Measurements from ENCODE around the gene ACER1.

Gene ACER1

DNA sequence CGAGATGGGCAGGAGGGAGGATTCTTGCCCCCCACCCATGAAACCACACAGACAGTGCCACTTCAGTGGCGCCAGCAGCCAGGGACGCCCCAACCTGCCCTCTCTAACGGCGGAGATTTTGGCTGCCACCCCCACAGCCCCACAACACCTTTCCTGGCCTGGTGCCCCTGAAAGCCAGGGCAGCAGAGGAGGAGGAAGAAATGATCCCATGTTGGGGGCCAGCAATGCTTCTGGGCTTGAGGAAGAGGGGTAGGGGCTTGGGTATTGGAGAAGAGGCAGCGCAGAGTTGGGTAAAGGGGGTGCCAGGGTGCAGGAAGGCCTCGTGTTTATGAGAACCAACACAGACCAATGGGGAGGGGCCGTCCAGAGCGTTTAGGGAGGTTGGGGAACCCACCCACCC lies 55.4 kb downstream of the ACER1 start:
- H3K4me1 ChIP-seq (ENCODE audit: control insufficient read depth, insufficient read depth, low read length, poor library complexity, severe bottlenecking) = peaks cover 9% of the 10 kb centered on the region
- H3K4me3 ChIP-seq (ENCODE audit: insufficient read depth, low read depth, low read length, poor library complexity, severe bottlenecking) = no peak overlapping the region
- no peak overlapping the region for H3K27ac ChIP-seq (ENCODE audit: insufficient read depth, low read length, poor library complexity, severe bottlenecking)
- no peaks in the 10 kb centered on the region for H3K36me3 ChIP-seq (ENCODE audit: control insufficient read depth, insufficient read depth, low read length)
- DNase-seq = no peak
- H3K27me3 ChIP-seq (replicated peaks; ENCODE audit: control insufficient read depth, insufficient read depth, low read length, poor library complexity, severe bottlenecking) = no peaks in the 10 kb centered on the region
- no peaks in the 10 kb centered on the region for H3K9me3 ChIP-seq (ENCODE audit: control insufficient read depth, low read length)

- H3K4me1 ChIP-seq (ENCODE audit: control insufficient read depth, insufficient read depth, low read length, poor library complexity, severe bottlenecking) = peaks cover 9% of the 10 kb centered on the region
- no peak for DNase-seq
- no peak overlapping the region for H3K27ac ChIP-seq (ENCODE audit: insufficient read depth, low read length, poor library complexity, severe bottlenecking)
- no peaks in the 10 kb centered on the region for H3K9me3 ChIP-seq (ENCODE audit: control insufficient read depth, low read length)
- no peaks in the 10 kb centered on the region for H3K36me3 ChIP-seq (ENCODE audit: control insufficient read depth, insufficient read depth, low read length)
- no peaks in the 10 kb centered on the region for H3K27me3 ChIP-seq (replicated peaks; ENCODE audit: control insufficient read depth, insufficient read depth, low read length, poor library complexity, severe bottlenecking)
- H3K4me3 ChIP-seq (ENCODE audit: insufficient read depth, low read depth, low read length, poor library complexity, severe bottlenecking) = no peak overlapping the region
Measured at GRCh38 chr19:6276447-6276846, 57.0 kb downstream of the ACER1 start.

DNA sequence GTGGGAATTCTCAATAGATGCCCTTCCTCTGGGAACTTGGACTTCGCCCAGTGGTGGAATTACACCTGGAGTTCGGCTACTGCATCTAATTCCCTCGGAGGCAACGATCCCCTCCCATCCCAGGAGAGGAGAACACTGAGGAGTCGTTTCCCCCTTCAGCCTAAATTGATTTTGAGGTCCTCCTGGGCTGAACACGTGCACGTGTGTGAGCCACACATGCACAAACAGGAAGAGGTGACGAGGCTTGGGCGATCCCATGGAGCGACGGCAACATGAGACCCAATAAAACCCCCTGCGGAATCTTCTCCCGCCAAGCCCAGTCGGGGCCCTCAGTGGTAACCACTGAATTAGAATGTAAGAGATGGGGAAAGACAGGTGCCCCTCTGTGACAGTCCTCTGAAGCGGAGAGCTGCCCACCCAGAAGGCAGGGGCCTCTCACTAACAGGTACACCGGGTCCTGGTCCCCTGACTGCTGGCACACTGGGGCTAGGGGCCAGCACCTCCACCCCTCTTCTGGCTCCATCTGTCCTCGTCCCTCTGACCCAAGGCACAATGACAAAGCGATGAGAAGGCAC lies 58.2 kb downstream of the ACER1 start:
- Histone ChIP-seq H3K27ac (ENCODE audit: insufficient read depth, low read length, poor library complexity, severe bottlenecking) (no peak overlapping the region), H3K4me1 (ENCODE audit: control insufficient read depth, insufficient read depth, low read length, poor library complexity, severe bottlenecking) (peaks cover 9% of the 10 kb centered on the region), H3K4me3 (ENCODE audit: insufficient read depth, low read depth, low read length, poor library complexity, severe bottlenecking) (no peak overlapping the region), H3K27me3 (replicated peaks; ENCODE audit: control insufficient read depth, insufficient read depth, low read length, poor library complexity, severe bottlenecking) (no peaks in the 10 kb centered on the region), H3K36me3 (ENCODE audit: control insufficient read depth, insufficient read depth, low read length) (peaks cover 3% of the 10 kb centered on the region), H3K9me3 (ENCODE audit: control insufficient read depth, low read length) (no peaks in the 10 kb centered on the region)
- no peak for DNase-seq

DNA sequence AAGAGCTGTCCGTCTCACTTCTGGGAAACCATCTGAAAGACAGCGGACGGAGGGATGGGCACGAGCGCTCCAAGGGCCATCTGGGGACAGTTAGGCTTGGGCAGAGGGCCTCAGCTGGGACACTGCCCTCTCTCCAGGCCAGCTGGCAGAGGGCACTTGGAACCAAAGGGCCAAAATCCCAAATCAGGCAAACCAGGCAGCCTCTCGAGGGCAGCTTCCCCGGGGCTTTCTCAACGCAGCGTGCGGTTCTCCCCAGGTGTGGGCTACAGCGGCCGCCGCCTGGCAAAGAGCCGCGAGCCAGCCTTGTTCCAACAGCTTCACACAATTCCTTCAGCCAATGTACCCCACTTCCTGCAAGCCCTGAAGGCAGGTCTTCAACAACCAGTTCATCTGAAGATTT lies 58.7 kb downstream of the ACER1 start:
- Histone ChIP-seq H3K36me3 (ENCODE audit: control insufficient read depth, insufficient read depth, low read length) (peaks cover 8% of the 10 kb centered on the region), H3K27ac (ENCODE audit: insufficient read depth, low read length, poor library complexity, severe bottlenecking) (no peak overlapping the region), H3K27me3 (replicated peaks; ENCODE audit: control insufficient read depth, insufficient read depth, low read length, poor library complexity, severe bottlenecking) (no peaks in the 10 kb centered on the region), H3K9me3 (ENCODE audit: control insufficient read depth, low read length) (no peaks in the 10 kb centered on the region), H3K4me3 (ENCODE audit: insufficient read depth, low read depth, low read length, poor library complexity, severe bottlenecking) (no peak overlapping the region), H3K4me1 (ENCODE audit: control insufficient read depth, insufficient read depth, low read length, poor library complexity, severe bottlenecking) (peaks cover 9% of the 10 kb centered on the region)
- DNase-seq = no peak

DNA sequence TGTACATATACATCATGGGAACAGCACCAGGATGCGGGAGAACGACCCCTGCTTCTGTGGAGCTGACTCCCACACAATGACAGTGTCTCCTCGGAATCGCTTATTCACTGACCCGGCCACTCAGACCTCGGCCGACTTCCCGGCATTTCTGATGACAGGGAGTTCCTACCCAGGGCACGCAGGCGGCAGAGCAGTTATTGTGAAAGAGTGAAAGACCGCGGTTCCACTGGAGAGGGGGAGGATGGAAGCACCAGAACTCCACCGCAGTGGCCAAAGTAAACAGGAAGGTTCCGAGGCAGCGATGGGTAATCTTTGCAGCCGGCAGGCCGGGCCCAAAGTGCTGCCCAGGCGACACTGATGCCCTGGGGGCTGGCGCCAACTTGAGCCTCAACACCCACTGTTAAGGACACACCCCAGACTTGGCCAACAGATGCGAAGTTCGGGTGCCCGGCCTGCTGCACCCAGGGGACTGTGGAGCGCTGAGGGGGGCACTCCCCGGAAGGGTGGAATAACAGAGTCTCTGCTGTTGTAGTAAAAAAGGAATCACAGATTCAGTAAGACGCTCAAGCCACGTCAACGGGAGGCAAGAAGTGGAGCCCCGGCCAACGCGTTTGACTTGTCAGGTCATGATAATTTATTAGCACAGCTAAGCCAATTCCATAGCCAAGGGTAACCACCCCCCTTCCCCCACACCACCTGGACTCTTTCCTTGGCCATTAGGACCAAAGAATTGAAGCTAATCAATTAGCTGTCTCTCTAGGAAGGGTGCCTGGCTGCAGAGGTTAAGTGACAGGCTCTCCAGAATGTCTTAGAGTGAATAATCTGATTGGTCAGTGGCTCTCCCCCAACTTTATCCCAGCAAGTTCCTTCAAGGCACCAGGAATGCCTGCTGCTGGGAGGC lies 59.5 kb downstream of the ACER1 start:
- no peak for DNase-seq
- Histone ChIP-seq H3K9me3 (ENCODE audit: control insufficient read depth, low read length) (no peaks in the 10 kb centered on the region), H3K4me1 (ENCODE audit: control insufficient read depth, insufficient read depth, low read length, poor library complexity, severe bottlenecking) (peaks cover 9% of the 10 kb centered on the region), H3K4me3 (ENCODE audit: insufficient read depth, low read depth, low read length, poor library complexity, severe bottlenecking) (no peak overlapping the region), H3K36me3 (ENCODE audit: control insufficient read depth, insufficient read depth, low read length) (peaks cover 12% of the 10 kb centered on the region), H3K27me3 (replicated peaks; ENCODE audit: control insufficient read depth, insufficient read depth, low read length, poor library complexity, severe bottlenecking) (no peaks in the 10 kb centered on the region), H3K27ac (ENCODE audit: insufficient read depth, low read length, poor library complexity, severe bottlenecking) (no peak overlapping the region)

GRCh38 chr19:6272913-6273600 lies 60.4 kb downstream of the ACER1 start:
- Histone ChIP-seq H3K4me1 (ENCODE audit: control insufficient read depth, insufficient read depth, low read length, poor library complexity, severe bottlenecking) (peaks cover 6% of the 10 kb centered on the region), H3K27ac (ENCODE audit: insufficient read depth, low read length, poor library complexity, severe bottlenecking) (no peak overlapping the region), H3K4me3 (ENCODE audit: insufficient read depth, low read depth, low read length, poor library complexity, severe bottlenecking) (no peak overlapping the region), H3K36me3 (ENCODE audit: control insufficient read depth, insufficient read depth, low read length) (peaks cover 21% of the 10 kb centered on the region), H3K9me3 (ENCODE audit: control insufficient read depth, low read length) (no peaks in the 10 kb centered on the region), H3K27me3 (replicated peaks; ENCODE audit: control insufficient read depth, insufficient read depth, low read length, poor library complexity, severe bottlenecking) (no peaks in the 10 kb centered on the region)
- no peak for DNase-seq

DNA sequence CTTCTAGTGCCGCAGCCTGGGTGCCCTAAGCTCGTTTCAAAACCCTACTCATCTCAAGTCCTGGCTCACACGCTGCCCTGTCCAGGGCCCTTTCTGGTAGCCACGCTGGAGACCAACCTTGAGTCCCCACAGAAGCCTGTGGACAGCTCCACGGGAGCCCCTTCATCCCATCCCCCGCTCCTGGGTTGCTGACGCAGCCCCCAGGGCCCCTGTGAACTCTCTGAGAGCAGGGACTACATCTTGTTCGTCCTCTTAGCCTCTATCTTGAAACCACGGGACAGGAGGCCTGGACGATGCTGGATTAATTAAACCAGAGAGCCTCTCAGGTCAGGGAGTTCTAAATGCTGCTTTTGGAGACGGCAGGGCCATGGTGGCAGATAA lies 61.0 kb downstream of the ACER1 start:
- Histone ChIP-seq H3K9me3 (ENCODE audit: control insufficient read depth, low read length) (no peaks in the 10 kb centered on the region), H3K27me3 (replicated peaks; ENCODE audit: control insufficient read depth, insufficient read depth, low read length, poor library complexity, severe bottlenecking) (no peaks in the 10 kb centered on the region), H3K36me3 (ENCODE audit: control insufficient read depth, insufficient read depth, low read length) (peaks cover 21% of the 10 kb centered on the region), H3K4me1 (ENCODE audit: control insufficient read depth, insufficient read depth, low read length, poor library complexity, severe bottlenecking) (peaks cover 3% of the 10 kb centered on the region), H3K4me3 (ENCODE audit: insufficient read depth, low read depth, low read length, poor library complexity, severe bottlenecking) (no peak overlapping the region), H3K27ac (ENCODE audit: insufficient read depth, low read length, poor library complexity, severe bottlenecking) (no peak overlapping the region)
- DNase-seq = no peak

- H3K4me1 ChIP-seq (ENCODE audit: control insufficient read depth, insufficient read depth, low read length, poor library complexity, severe bottlenecking) = peaks cover 3% of the 10 kb centered on the region
- no peaks in the 10 kb centered on the region for H3K9me3 ChIP-seq (ENCODE audit: control insufficient read depth, low read length)
- H3K4me3 ChIP-seq (ENCODE audit: insufficient read depth, low read depth, low read length, poor library complexity, severe bottlenecking) = no peak overlapping the region
- H3K27ac ChIP-seq (ENCODE audit: insufficient read depth, low read length, poor library complexity, severe bottlenecking) = no peak overlapping the region
- DNase-seq = no peak
- H3K27me3 ChIP-seq (replicated peaks; ENCODE audit: control insufficient read depth, insufficient read depth, low read length, poor library complexity, severe bottlenecking) = no peaks in the 10 kb centered on the region
- peaks cover 21% of the 10 kb centered on the region for H3K36me3 ChIP-seq (ENCODE audit: control insufficient read depth, insufficient read depth, low read length)
Measured at GRCh38 chr19:6271721-6272410, 61.5 kb downstream of the ACER1 start.

- Histone ChIP-seq H3K27me3 (replicated peaks; ENCODE audit: control insufficient read depth, insufficient read depth, low read length, poor library complexity, severe bottlenecking) (no peaks in the 10 kb centered on the region), H3K27ac (ENCODE audit: insufficient read depth, low read length, poor library complexity, severe bottlenecking) (no peak overlapping the region), H3K9me3 (ENCODE audit: control insufficient read depth, low read length) (no peaks in the 10 kb centered on the region), H3K4me1 (ENCODE audit: control insufficient read depth, insufficient read depth, low read length, poor library complexity, severe bottlenecking) (peaks cover 2% of the 10 kb centered on the region), H3K36me3 (ENCODE audit: control insufficient read depth, insufficient read depth, low read length) (peaks cover 21% of the 10 kb centered on the region), H3K4me3 (ENCODE audit: insufficient read depth, low read depth, low read length, poor library complexity, severe bottlenecking) (no peak overlapping the region)
- DNase-seq = no peak
Measured at GRCh38 chr19:6271251-6271650, 62.2 kb downstream of the ACER1 start.
